ENCODE results near the gene RINL. TPM values are rescaled to one million over a fixed set of nuclear protein-coding genes. Genes with fewer than 3 reads are reported as not detected.

Gene RINL
- total RNA-seq, 1 donor from 2014 or later = 2.7 TPM

DNA sequence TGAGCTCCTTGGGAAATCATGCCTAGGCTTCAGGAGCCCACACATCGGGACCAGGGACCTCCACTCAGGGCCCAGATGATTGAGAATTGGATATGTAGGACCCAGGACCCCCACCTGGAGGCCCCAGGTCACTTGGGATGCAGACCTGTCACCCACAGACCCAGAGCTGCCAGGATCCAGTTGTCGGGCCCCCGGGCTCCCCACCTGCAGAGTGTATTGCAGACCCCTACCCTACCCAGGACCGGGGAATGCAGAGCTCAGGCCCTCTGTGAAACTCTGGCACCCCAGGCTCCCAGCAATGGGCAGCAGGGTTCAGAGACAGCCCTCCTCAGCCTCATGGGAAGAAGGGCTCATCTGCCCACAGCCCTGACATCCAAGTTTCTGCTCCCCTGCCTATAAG, 27.5 kb upstream of the RINL start:
- H3K4me3 Mint-ChIP-seq (ENCODE audit: unreplicated experiment) = no peak overlapping the region
- peaks cover 4% of the 10 kb centered on the region for H3K27me3 Mint-ChIP-seq (ENCODE audit: unreplicated experiment)
- DNase-seq = no peak
- no peak overlapping the region for H3K27ac Mint-ChIP-seq (ENCODE audit: unreplicated experiment)
- peaks cover 10% of the 10 kb centered on the region for H3K9me3 Mint-ChIP-seq (ENCODE audit: unreplicated experiment)
- no peak for TF ChIP-seq CTCF (IDR thresholded peaks at IDR 0.05; ENCODE audit: partially characterized antibody, unreplicated experiment)
- H3K4me1 Mint-ChIP-seq (ENCODE audit: low read depth, unreplicated experiment) = peaks cover 3% of the 10 kb centered on the region
- peaks cover 8% of the 10 kb centered on the region for H3K36me3 Mint-ChIP-seq (ENCODE audit: unreplicated experiment)

- peaks cover 5% of the 10 kb centered on the region for H3K36me3 Mint-ChIP-seq (ENCODE audit: unreplicated experiment)
- H3K9me3 Mint-ChIP-seq (ENCODE audit: unreplicated experiment) = peaks cover 12% of the 10 kb centered on the region
- no peak overlapping the region for H3K4me3 Mint-ChIP-seq (ENCODE audit: unreplicated experiment)
- H3K4me1 Mint-ChIP-seq (ENCODE audit: low read depth, unreplicated experiment) = peaks cover 5% of the 10 kb centered on the region
- peaks cover 4% of the 10 kb centered on the region for H3K27me3 Mint-ChIP-seq (ENCODE audit: unreplicated experiment)
- no peak for DNase-seq
- no peak for TF ChIP-seq CTCF (IDR thresholded peaks at IDR 0.05; ENCODE audit: partially characterized antibody, unreplicated experiment)
- H3K27ac Mint-ChIP-seq (ENCODE audit: unreplicated experiment) = peak overlapping the region; percentile 13
Observed at GRCh38 chr19:38904581-38905539, 26.8 kb upstream of the RINL start.

GRCh38 chr19:38901683-38902082, 23.6 kb upstream of the RINL start:
- peak overlapping the region; percentile 42 for H3K4me3 Mint-ChIP-seq (ENCODE audit: unreplicated experiment)
- no peaks in the 10 kb centered on the region for H3K36me3 Mint-ChIP-seq (ENCODE audit: unreplicated experiment)
- no peak for DNase-seq
- peaks cover 10% of the 10 kb centered on the region for H3K9me3 Mint-ChIP-seq (ENCODE audit: unreplicated experiment)
- H3K4me1 Mint-ChIP-seq (ENCODE audit: low read depth, unreplicated experiment) = peaks cover 17% of the 10 kb centered on the region
- peak overlapping the region; percentile 70 for H3K27ac Mint-ChIP-seq (ENCODE audit: unreplicated experiment)
- no peak for TF ChIP-seq CTCF (IDR thresholded peaks at IDR 0.05; ENCODE audit: partially characterized antibody, unreplicated experiment)
- H3K27me3 Mint-ChIP-seq (ENCODE audit: unreplicated experiment) = peaks cover 8% of the 10 kb centered on the region

- no peak for DNase-seq
- peak overlapping the region; percentile 60 for H3K27ac Mint-ChIP-seq (ENCODE audit: unreplicated experiment)
- H3K9me3 Mint-ChIP-seq (ENCODE audit: unreplicated experiment) = peaks cover 11% of the 10 kb centered on the region
- H3K4me3 Mint-ChIP-seq (ENCODE audit: unreplicated experiment) = peak overlapping the region; percentile 92
- H3K27me3 Mint-ChIP-seq (ENCODE audit: unreplicated experiment) = peaks cover 8% of the 10 kb centered on the region
- peaks cover 17% of the 10 kb centered on the region for H3K4me1 Mint-ChIP-seq (ENCODE audit: low read depth, unreplicated experiment)
- H3K36me3 Mint-ChIP-seq (ENCODE audit: unreplicated experiment) = no peaks in the 10 kb centered on the region
- TF ChIP-seq CTCF (IDR thresholded peaks at IDR 0.05; ENCODE audit: partially characterized antibody, unreplicated experiment) = no peak
Observed at GRCh38 chr19:38900743-38901190, 22.7 kb upstream of the RINL start.

- TF ChIP-seq CTCF (IDR thresholded peaks at IDR 0.05; ENCODE audit: partially characterized antibody, unreplicated experiment) = no peak
- Mint-ChIP-seq H3K36me3 (ENCODE audit: unreplicated experiment) (no peaks in the 10 kb centered on the region), H3K27me3 (ENCODE audit: unreplicated experiment) (peaks cover 8% of the 10 kb centered on the region), H3K4me3 (ENCODE audit: unreplicated experiment) (peak overlapping the region; percentile 92), H3K4me1 (ENCODE audit: low read depth, unreplicated experiment) (peaks cover 17% of the 10 kb centered on the region), H3K27ac (ENCODE audit: unreplicated experiment) (peak overlapping the region; percentile 34), H3K9me3 (ENCODE audit: unreplicated experiment) (peaks cover 11% of the 10 kb centered on the region)
- no peak for DNase-seq
Observed at GRCh38 chr19:38900202-38900629, 22.1 kb upstream of the RINL start.

Data from glutamatergic neuron (in vitro differentiated cells).